T-helper 2 cell treated with Interferon-gamma antibody and Interleukin-4, amounts not matched to agents 5 μg/mL and 100 μg/mL, for 36 hours (primary cell): ENCODE measurements around the gene RARB.

ENCODE experiments used
- DNase-seq: peaks from one replicate; pipeline ENCODE4 v3.0.0; 2021; ENCODE audit warnings: low spot score
- H3K27ac Mint-ChIP-seq: one replicate; pipeline ENCODE4 v1.8.0; 2021; ENCODE audit warnings: mild to moderate bottlenecking, mixed read lengths
- H3K27me3 Mint-ChIP-seq: one replicate; pipeline ENCODE4 v1.8.0; 2021; ENCODE audit warnings: low read depth, mixed read lengths
- H3K36me3 Mint-ChIP-seq: one replicate; pipeline ENCODE4 v1.8.0; 2021; ENCODE audit warnings: low read depth, mixed read lengths
- H3K4me1 Mint-ChIP-seq: one replicate; pipeline ENCODE4 v1.8.0; 2021; ENCODE audit warnings: low read depth, mixed read lengths
- H3K4me3 Mint-ChIP-seq: one replicate; pipeline ENCODE4 v1.8.0; 2022; ENCODE audit warnings: mild to moderate bottlenecking, moderate library complexity, mixed read lengths
- H3K9me3 Mint-ChIP-seq: one replicate; pipeline ENCODE4 v1.8.0; 2021; ENCODE audit warnings: mixed read lengths

The RARB gene

GRCh38 chr3:25619382-25619781 is 191.3 kb downstream of the RARB start:
- Mint-ChIP-seq H3K4me3 (no peak overlapping the region), H3K36me3 (peaks cover 46% of the 10 kb centered on the region), H3K27me3 (no peaks in the 10 kb centered on the region), H3K27ac (no peak overlapping the region), H3K4me1 (peaks cover 4% of the 10 kb centered on the region), H3K9me3 (no peaks in the 10 kb centered on the region)
- DNase-seq, result no peak

GRCh38 chr3:25620493-25620892 is 192.4 kb downstream of the RARB start:
- Mint-ChIP-seq H3K27me3 (no peaks in the 10 kb centered on the region), H3K4me3 (no peak overlapping the region), H3K4me1 (peaks cover 4% of the 10 kb centered on the region), H3K36me3 (peaks cover 54% of the 10 kb centered on the region), H3K9me3 (no peaks in the 10 kb centered on the region), H3K27ac (no peak overlapping the region)
- no peak for DNase-seq

GRCh38 chr3:25621087-25621486 is 193.0 kb downstream of the RARB start:
- no peak overlapping the region for H3K4me3 Mint-ChIP-seq
- H3K27me3 Mint-ChIP-seq, result no peaks in the 10 kb centered on the region
- H3K27ac Mint-ChIP-seq, result peak overlapping the region; percentile 2
- H3K36me3 Mint-ChIP-seq, result peaks cover 58% of the 10 kb centered on the region
- H3K4me1 Mint-ChIP-seq, result peaks cover 4% of the 10 kb centered on the region
- DNase-seq, result no peak
- H3K9me3 Mint-ChIP-seq, result no peaks in the 10 kb centered on the region

- DNase-seq, result no peak
- Mint-ChIP-seq H3K9me3 (no peaks in the 10 kb centered on the region), H3K27me3 (no peaks in the 10 kb centered on the region), H3K36me3 (peaks cover 61% of the 10 kb centered on the region), H3K27ac (no peak overlapping the region), H3K4me1 (peaks cover 12% of the 10 kb centered on the region), H3K4me3 (no peak overlapping the region)
These were observed 203.9 kb downstream of the RARB start for GRCh38 chr3:25631989-25632388.

GRCh38 chr3:25633919-25634318 is 205.9 kb downstream of the RARB start:
- peaks cover 60% of the 10 kb centered on the region for H3K36me3 Mint-ChIP-seq
- H3K27me3 Mint-ChIP-seq, result no peaks in the 10 kb centered on the region
- no peaks in the 10 kb centered on the region for H3K9me3 Mint-ChIP-seq
- no peak for DNase-seq
- H3K27ac Mint-ChIP-seq, result no peak overlapping the region
- H3K4me1 Mint-ChIP-seq, result peaks cover 12% of the 10 kb centered on the region
- no peak overlapping the region for H3K4me3 Mint-ChIP-seq

GRCh38 chr3:25635038-25635437 is 207.0 kb downstream of the RARB start:
- H3K9me3 Mint-ChIP-seq, result no peaks in the 10 kb centered on the region
- no peak for DNase-seq
- H3K4me3 Mint-ChIP-seq, result no peak overlapping the region
- peaks cover 12% of the 10 kb centered on the region for H3K4me1 Mint-ChIP-seq
- peaks cover 57% of the 10 kb centered on the region for H3K36me3 Mint-ChIP-seq
- no peaks in the 10 kb centered on the region for H3K27me3 Mint-ChIP-seq
- H3K27ac Mint-ChIP-seq, result peak overlapping the region; percentile 15
